K562 (cell line): ENCODE results near the gene MBD1. TPM values are rescaled to one million over a fixed set of nuclear protein-coding genes. Genes with fewer than 3 reads are reported as not detected.

Experiments
- ATF3 ChIP-seq, 2 experiments: fragments of 450-650 bp in 1 of 2; sonication (generic) in 1 of 2; formaldehyde crosslinking in 1 of 2; IDR thresholded peaks in 1 of 2; conservative IDR thresholded peaks in 1 of 2; 2 replicates each; pipeline versions ENCODE4 v1.6.1 to v1.8.1; 2016 to 2023; ENCODE audit warnings: mild to moderate bottlenecking in 2 of 2, moderate library complexity in 2 of 2, inconsistent platforms in 1 of 2, missing genetic modification reagents in 1 of 2
- BCOR ChIP-seq: fragments of 450-650 bp; IDR thresholded peaks from 2 replicates; pipeline ENCODE4 v1.6.1; 2016
- EGR1 ChIP-seq: fragments of 450-650 bp; conservative IDR thresholded peaks from 2 replicates; pipeline ENCODE4 v1.6.1; 2017; ENCODE audit warnings: mild to moderate bottlenecking
- FOXJ2 ChIP-seq: fragments of 200-800 bp; sonication (Bioruptor generic); IDR thresholded peaks from 2 replicates; pipeline ENCODE4 v1.6.1; 2016; ENCODE audit warnings: missing genetic modification characterization, missing compliant biosample characterization
- FOXP1 ChIP-seq: sonication (generic); formaldehyde crosslinking; IDR thresholded peaks from 2 replicates; pipeline ENCODE4 v1.8.0; 2022; ENCODE audit warnings: mild to moderate bottlenecking, missing genetic modification reagents
- GATAD2B ChIP-seq: fragments of 450-650 bp; IDR thresholded peaks from 2 replicates; pipeline ENCODE4 v1.6.1; 2017; ENCODE audit warnings: mild to moderate bottlenecking, borderline replicate concordance
- HNRNPLL ChIP-seq: fragments of 200-400 bp; formaldehyde crosslinking; IDR thresholded peaks from 2 replicates; pipeline ENCODE4 v1.6.1; 2017; ENCODE audit warnings: low read length, low read depth, mild to moderate bottlenecking; ENCODE audit not compliant: poor library complexity, severe bottlenecking
- KAT7 ChIP-seq: sonication (generic); formaldehyde crosslinking; IDR thresholded peaks from 2 replicates; pipeline ENCODE4 v1.8.0; 2022; ENCODE audit warnings: missing genetic modification reagents, mild to moderate bottlenecking, borderline replicate concordance
- POLR3G ChIP-seq: IDR thresholded peaks from 2 replicates; pipeline ENCODE4 v1.6.1; 2011; ENCODE audit not compliant: insufficient read length, insufficient replicate concordance; ENCODE audit errors: extremely low read depth
- SP1 ChIP-seq: sonication (generic); formaldehyde crosslinking; IDR thresholded peaks from 2 replicates; pipeline ENCODE4 v1.8.1; 2022; ENCODE audit warnings: mild to moderate bottlenecking, missing genetic modification reagents
- TAL1 ChIP-seq: fragments of 450-650 bp; IDR thresholded peaks from 2 replicates; pipeline ENCODE4 v1.6.1; 2016; ENCODE audit warnings: mild to moderate bottlenecking
- USF2 ChIP-seq: sonication (generic); formaldehyde crosslinking; IDR thresholded peaks from 2 replicates; pipeline ENCODE4 v1.5.0; 2020; ENCODE audit warnings: missing genetic modification reagents
- ZBTB8A ChIP-seq: fragments of 450-650 bp; IDR thresholded peaks from 2 replicates; pipeline ENCODE4 v1.6.1; 2018; ENCODE audit warnings: mild to moderate bottlenecking, moderate library complexity; ENCODE audit not compliant: partially characterized antibody
- ZKSCAN3 ChIP-seq: fragments of 250-450 bp; sonication (Bioruptor Pico); IDR thresholded peaks from 2 replicates; pipeline ENCODE4 v1.4.0; 2020
- ZNF143 ChIP-seq: sonication (generic); formaldehyde crosslinking; IDR thresholded peaks from 2 replicates; pipeline ENCODE4 v1.9.0; 2022; ENCODE audit warnings: mild to moderate bottlenecking, missing genetic modification reagents
- ZNF175 ChIP-seq: fragments of 200-800 bp; sonication (Bioruptor generic); IDR thresholded peaks from 2 replicates; pipeline ENCODE4 v1.6.1; 2016; ENCODE audit warnings: low read depth, mild to moderate bottlenecking, missing genetic modification characterization, missing compliant biosample characterization
- ZNF263 ChIP-seq: sonication (generic); formaldehyde crosslinking; IDR thresholded peaks from 2 replicates; pipeline ENCODE4 v1.8.0; 2022; ENCODE audit warnings: mild to moderate bottlenecking, missing genetic modification reagents, borderline replicate concordance
- ZNF551 ChIP-seq: fragments of 250-450 bp; sonication (Bioruptor Pico); IDR thresholded peaks from 2 replicates; pipeline ENCODE4 v1.5.0; 2021; ENCODE audit warnings: mild to moderate bottlenecking, moderate library complexity
- ZNF609 ChIP-seq: sonication (generic); formaldehyde crosslinking; IDR thresholded peaks from 2 replicates; pipeline ENCODE4 v1.8.1; 2023; ENCODE audit warnings: missing genetic modification reagents, mild to moderate bottlenecking, borderline replicate concordance
- ZNF75A ChIP-seq: fragments of 450-650 bp; formaldehyde crosslinking; IDR thresholded peaks from 2 replicates; pipeline ENCODE4 v1.4.0; 2020; ENCODE audit warnings: mild to moderate bottlenecking
- polyA plus RNA-seq, 8 experiments: library from polyadenylated mRNA; depleted of rRNA in 4 of 8; stranded (reverse) in 5 of 8; unstranded in 3 of 8; fragments of >200 nt; fragmentation: Nextera tagmentation in 2 of 8; fragmentation: Illumina TruSeq in 1 of 8; extraction: Ambion mirVana in 2 of 8; extraction: Trizol in 1 of 8; gene quantifications; 2 replicates each; pipeline versions ENCODE4 v1.2.1 to v1.2.3, GENCODE V29; 2011 to 2014; ENCODE audit warnings: inconsistent platforms in 1 of 8, missing spikeins in 1 of 8
- total RNA-seq, 7 experiments: library from RNA; depleted of rRNA in 6 of 7; stranded (reverse); fragments of >200 nt in 6 of 7; fragmentation: Illumina TruSeq in 2 of 7; extraction: Trizol in 2 of 7; gene quantifications; 2 replicates each; pipeline versions ENCODE4 v1.2.1 to v1.2.3, GENCODE V29; 2011 to 2021; ENCODE audit warnings: low replicate concordance in 1 of 7
- TF ChIP-seq, protein P1 (sequence below): fragments of 450-650 bp; IDR thresholded peaks from 2 replicates; pipeline ENCODE4 v1.6.1; 2017; ENCODE audit warnings: mild to moderate bottlenecking, moderate library complexity

MBD1 gene
- total and polyA plus RNA-seq, 9 of the 15 experiments (the other 6 are each of a cell fraction or from before 2014, with no cell fraction given): 3.0 to 59.7 (median 31.7) TPM

DNA sequence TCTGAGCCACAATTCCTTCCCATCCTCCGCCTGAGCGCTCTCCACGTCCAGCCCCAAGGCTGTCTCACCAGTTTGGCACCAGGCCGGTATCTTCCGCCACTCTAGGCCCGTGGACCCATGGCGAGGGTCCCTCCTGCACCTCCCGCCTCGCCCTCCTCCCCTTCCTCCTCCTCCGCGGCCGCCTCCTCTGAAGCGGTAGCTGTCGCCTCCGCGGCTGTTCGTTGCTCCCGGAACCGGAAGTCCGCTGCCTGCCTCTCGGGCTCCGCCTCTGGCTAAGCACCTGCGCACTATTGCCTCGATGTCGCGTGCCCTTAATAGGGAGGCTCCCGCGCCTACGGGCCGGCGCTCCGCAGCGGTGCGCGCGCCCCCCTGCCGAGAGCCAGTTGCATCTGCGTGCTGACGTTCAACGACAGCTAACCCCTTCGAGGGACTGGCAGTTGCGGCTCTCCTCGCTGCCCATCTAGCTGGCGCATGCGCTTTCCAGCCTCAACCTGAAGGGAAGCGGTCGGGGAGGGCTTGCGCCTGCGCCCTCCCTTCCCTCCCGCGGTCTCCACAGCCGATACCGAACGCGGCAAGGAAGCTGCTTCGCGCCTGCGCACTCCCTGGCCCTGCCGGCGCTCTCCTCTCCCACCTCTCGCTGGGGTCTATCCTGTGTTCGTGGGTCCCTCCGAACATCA is at the start of gene MBD1 (continued):
- TF ChIP-seq ZNF609: no peak
- peak; percentile 73 for TF ChIP-seq HNRNPLL
- no peak for TF ChIP-seq FOXJ2
- no peak for TF ChIP-seq ZNF551
- peak; percentile 100 for TF ChIP-seq ZNF263 (CRISPR knock-in tag)
- no peak for TF ChIP-seq SP1 (CRISPR knock-in tag)
- TF ChIP-seq FOXP1 (CRISPR knock-in tag): peak; percentile 81; the same call in 1 of the 2 replicates
- TF ChIP-seq GATAD2B: no peak
- TF ChIP-seq TAL1: no peak
- TF ChIP-seq KAT7 (CRISPR knock-in tag): no peak; the same call in 1 of the 2 replicates
- no peak for TF ChIP-seq ZNF143 (CRISPR knock-in tag)
- TF ChIP-seq BCOR: no peak
- peak; percentile 81 for TF ChIP-seq EGR1
- no peak for TF ChIP-seq ZBTB8A
- TF ChIP-seq USF2 (CRISPR knock-in tag): no peak
- TF ChIP-seq, protein P1, sequence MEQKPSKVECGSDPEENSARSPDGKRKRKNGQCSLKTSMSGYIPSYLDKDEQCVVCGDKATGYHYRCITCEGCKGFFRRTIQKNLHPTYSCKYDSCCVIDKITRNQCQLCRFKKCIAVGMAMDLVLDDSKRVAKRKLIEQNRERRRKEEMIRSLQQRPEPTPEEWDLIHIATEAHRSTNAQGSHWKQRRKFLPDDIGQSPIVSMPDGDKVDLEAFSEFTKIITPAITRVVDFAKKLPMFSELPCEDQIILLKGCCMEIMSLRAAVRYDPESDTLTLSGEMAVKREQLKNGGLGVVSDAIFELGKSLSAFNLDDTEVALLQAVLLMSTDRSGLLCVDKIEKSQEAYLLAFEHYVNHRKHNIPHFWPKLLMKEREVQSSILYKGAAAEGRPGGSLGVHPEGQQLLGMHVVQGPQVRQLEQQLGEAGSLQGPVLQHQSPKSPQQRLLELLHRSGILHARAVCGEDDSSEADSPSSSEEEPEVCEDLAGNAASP: no peak
- no peak for TF ChIP-seq ZNF175 (CRISPR knock-in tag)
- TF ChIP-seq POLR3G: no peak
- TF ChIP-seq ZNF75A (CRISPR knock-in tag): no peak
- TF ChIP-seq ZKSCAN3 (CRISPR knock-in tag): no peak
- no peak for TF ChIP-seq ATF3 (IDR thresholded peaks at IDR 0.05)
- no peak for TF ChIP-seq ATF3 (CRISPR knock-in tag; conservative IDR thresholded peaks at IDR 0.05)
